Loucy (cell line): ENCODE data around the gene RAB22A.

Experiments used
- H2AFZ ChIP-seq: fragments of 200-600 bp; sonication (generic); 2 replicates; pipeline ENCODE4 v1.6.0; 2016; ENCODE audit warnings: antibody characterized with exemption, mild to moderate bottlenecking, low read length, moderate library complexity
- H3F3A ChIP-seq: fragments of 200-600 bp; 2 replicates; pipeline ENCODE4 v1.6.0; 2016; ENCODE audit warnings: antibody characterized with exemption, low read depth, mild to moderate bottlenecking
- H3K27me3 ChIP-seq: fragments of 200-600 bp; sonication (generic); 2 replicates; pipeline ENCODE4 v1.6.1; 2014; ENCODE audit warnings: low read length, mild to moderate bottlenecking; ENCODE audit not compliant: insufficient read depth, poor library complexity, severe bottlenecking
- H3K36me3 ChIP-seq: fragments of 200-600 bp; sonication (generic); 2 replicates; pipeline ENCODE4 v1.6.1; 2016; ENCODE audit warnings: low read length; ENCODE audit not compliant: insufficient read depth
- H3K4me1 ChIP-seq: fragments of 200-600 bp; sonication (generic); 2 replicates; pipeline ENCODE4 v1.5.1; 2014; ENCODE audit warnings: low read length, mild to moderate bottlenecking; ENCODE audit not compliant: insufficient read depth, poor library complexity, severe bottlenecking
- H3K4me2 ChIP-seq: fragments of 200-600 bp; sonication (generic); 2 replicates; pipeline ENCODE4 v1.6.0; 2014; ENCODE audit warnings: antibody characterized with exemption, low read length, low read depth, mild to moderate bottlenecking; ENCODE audit not compliant: poor library complexity, severe bottlenecking
- H3K4me3 ChIP-seq: fragments of 200-600 bp; sonication (generic); 2 replicates; pipeline ENCODE4 v1.5.1; 2014; ENCODE audit warnings: low read length, mild to moderate bottlenecking, mixed read lengths; ENCODE audit not compliant: poor library complexity, severe bottlenecking
- H3K79me2 ChIP-seq: fragments of 200-600 bp; sonication (generic); 2 replicates; pipeline ENCODE4 v1.6.1; 2014; ENCODE audit warnings: low read length; ENCODE audit not compliant: insufficient read depth
- H3K9ac ChIP-seq: fragments of 200-600 bp; sonication (generic); 2 replicates; pipeline ENCODE4 v1.6.0; 2014; ENCODE audit warnings: mild to moderate bottlenecking, low read depth, low read length, moderate library complexity; ENCODE audit not compliant: poor library complexity, severe bottlenecking
- H3K9me2 ChIP-seq: fragments of 200-600 bp; sonication (generic); replicated peaks from 2 replicates; pipeline ENCODE4 v1.6.1; 2016; ENCODE audit warnings: low read depth, low read length, mixed read lengths
- H3K9me3 ChIP-seq: fragments of 200-600 bp; sonication (generic); 2 replicates; pipeline ENCODE4 v1.6.1; 2014; ENCODE audit warnings: mild to moderate bottlenecking, antibody characterized with exemption, low read length, low read depth; ENCODE audit not compliant: insufficient read depth
- H4K20me1 ChIP-seq: fragments of 200-600 bp; sonication (generic); 2 replicates; pipeline ENCODE4 v1.6.0; 2014; ENCODE audit warnings: antibody characterized with exemption, low read length, mild to moderate bottlenecking; ENCODE audit not compliant: insufficient read depth, poor library complexity, severe bottlenecking
- CTCF ChIP-seq: fragments of 200-600 bp; sonication (generic); conservative IDR thresholded peaks from 2 replicates; pipeline ENCODE4 v1.5.1; 2014; ENCODE audit warnings: mild to moderate bottlenecking, antibody characterized with exemption, low read length
- EZH2phosphoT487 ChIP-seq: fragments of 200-600 bp; IDR thresholded peaks from 2 replicates; pipeline ENCODE4 v1.6.1; 2018; ENCODE audit warnings: antibody characterized with exemption, mild to moderate bottlenecking, moderate library complexity, borderline replicate concordance

Gene RAB22A

GRCh38 chr20:58340853-58341252, 31.3 kb downstream of the RAB22A start:
- TF ChIP-seq CTCF = no peak
- TF ChIP-seq EZH2phosphoT487 = no peak
- Histone ChIP-seq H3K27me3 (no peaks in the 10 kb centered on the region), H3F3A (no peaks in the 10 kb centered on the region), H3K79me2 (peaks cover 45% of the 10 kb centered on the region; the same call in 1 of the 2 replicates), H3K9ac (no peak overlapping the region), H3K4me1 (peaks cover 6% of the 10 kb centered on the region), H3K4me2 (no peak overlapping the region), H4K20me1 (peaks cover 6% of the 10 kb centered on the region), H3K9me3 (no peaks in the 10 kb centered on the region), H3K36me3 (peaks cover 19% of the 10 kb centered on the region; the same call in 1 of the 2 replicates), H3K9me2 (no peaks in the 10 kb centered on the region), H3K4me3 (no peak overlapping the region), H2AFZ (no peak overlapping the region)

- H3K9me2 ChIP-seq = no peaks in the 10 kb centered on the region
- H3K36me3 ChIP-seq = peaks cover 34% of the 10 kb centered on the region; the same call in 1 of the 2 replicates
- no peaks in the 10 kb centered on the region for H3F3A ChIP-seq
- peaks cover 32% of the 10 kb centered on the region; the same call in 1 of the 2 replicates for H3K79me2 ChIP-seq
- H3K4me3 ChIP-seq = no peak overlapping the region
- H3K9ac ChIP-seq = no peak overlapping the region
- H3K27me3 ChIP-seq = no peaks in the 10 kb centered on the region
- no peak overlapping the region for H2AFZ ChIP-seq
- H3K4me2 ChIP-seq = no peak overlapping the region
- no peaks in the 10 kb centered on the region for H3K9me3 ChIP-seq
- H3K4me1 ChIP-seq = peaks cover 6% of the 10 kb centered on the region
- no peaks in the 10 kb centered on the region for H4K20me1 ChIP-seq
- TF ChIP-seq EZH2phosphoT487 (no peak), CTCF (no peak)
Measured at GRCh38 chr20:58342104-58342945, 32.8 kb downstream of the RAB22A start.

- H3K4me2 ChIP-seq = no peak overlapping the region
- peaks cover 6% of the 10 kb centered on the region for H3K4me1 ChIP-seq
- no peaks in the 10 kb centered on the region for H3K9me2 ChIP-seq
- H3K9ac ChIP-seq = no peak overlapping the region
- no peaks in the 10 kb centered on the region for H3F3A ChIP-seq
- no peak overlapping the region for H3K4me3 ChIP-seq
- no peak overlapping the region for H2AFZ ChIP-seq
- peaks cover 45% of the 10 kb centered on the region; the same call in 1 of the 2 replicates for H3K36me3 ChIP-seq
- no peaks in the 10 kb centered on the region for H3K27me3 ChIP-seq
- no peaks in the 10 kb centered on the region for H3K9me3 ChIP-seq
- H3K79me2 ChIP-seq = peaks cover 12% of the 10 kb centered on the region; the same call in 1 of the 2 replicates
- no peaks in the 10 kb centered on the region for H4K20me1 ChIP-seq
- no peak for TF ChIP-seq EZH2phosphoT487
Measured at GRCh38 chr20:58344741-58345140, 35.2 kb downstream of the RAB22A start.
